ENCODE data around the gene FGL2.
"Not testable (repeated sequence)": the region's sequence is repeated elsewhere in the genome, so short reads cannot be mapped to it uniquely, and the experiment has no call there.

The FGL2 gene

GRCh38 chr7:77209479-77210139 lies 10.0 kb upstream of the FGL2 start:
- no peak for DNase-seq

GRCh38 chr7:77208416-77208815 lies 8.8 kb upstream of the FGL2 start:
- no peak for DNase-seq

- no peak for DNase-seq
Observed at GRCh38 chr7:77205706-77206105, 6.1 kb upstream of the FGL2 start.

GRCh38 chr7:77202481-77202976 lies 2.9 kb upstream of the FGL2 start:
- no peak for DNase-seq

GRCh38 chr7:77200542-77200941 lies 923 bp upstream of the FGL2 start:
- DNase-seq, result no peak

- DNase-seq, result no peak
Observed at GRCh38 chr7:77197141-77197540, 2.5 kb downstream of the FGL2 start.

- no peak for DNase-seq
Observed at GRCh38 chr7:77188731-77189437, 10.7 kb downstream of the FGL2 start.

- no peak for DNase-seq
Observed at GRCh38 chr7:77185866-77186265, 13.8 kb downstream of the FGL2 start.

- DNase-seq, result no peak
Observed at GRCh38 chr7:77184990-77185389, 14.6 kb downstream of the FGL2 start.

GRCh38 chr7:77184463-77184862 lies 15.2 kb downstream of the FGL2 start:
- no peak for DNase-seq

- no peak for DNase-seq
Observed at GRCh38 chr7:77182261-77182660, 17.4 kb downstream of the FGL2 start.

- no peak for DNase-seq
Observed at GRCh38 chr7:77181734-77182133, 17.9 kb downstream of the FGL2 start.

- DNase-seq, result no peak
Observed at GRCh38 chr7:77181015-77181595, 18.5 kb downstream of the FGL2 start.

- not testable (repeated sequence) for DNase-seq
Observed at GRCh38 chr7:77178024-77178423, 21.6 kb downstream of the FGL2 start.

- DNase-seq, result not testable (repeated sequence)
Observed at GRCh38 chr7:77177321-77177904, 22.2 kb downstream of the FGL2 start.

- not testable (repeated sequence) for DNase-seq
Observed at GRCh38 chr7:77175274-77175800, 24.3 kb downstream of the FGL2 start.

GRCh38 chr7:77174418-77174817 lies 25.2 kb downstream of the FGL2 start:
- not testable (repeated sequence) for DNase-seq

- DNase-seq, result not testable (repeated sequence)
Observed at GRCh38 chr7:77172437-77173172, 27.0 kb downstream of the FGL2 start.

GRCh38 chr7:77171073-77171472 lies 28.5 kb downstream of the FGL2 start:
- not testable (repeated sequence) for DNase-seq

GRCh38 chr7:77157446-77157845 lies 42.2 kb downstream of the FGL2 start:
- DNase-seq, result no peak

- not testable (repeated sequence) for DNase-seq
Observed at GRCh38 chr7:77157034-77157433, 42.6 kb downstream of the FGL2 start.

GRCh38 chr7:77155601-77156377 lies 43.8 kb downstream of the FGL2 start:
- not testable (repeated sequence) for DNase-seq
